Measurements from ENCODE around the gene CCDC142.
A peak's percentile ranks its signal among the peaks of the same experiment; 100 is the strongest.

CCDC142 gene

DNA sequence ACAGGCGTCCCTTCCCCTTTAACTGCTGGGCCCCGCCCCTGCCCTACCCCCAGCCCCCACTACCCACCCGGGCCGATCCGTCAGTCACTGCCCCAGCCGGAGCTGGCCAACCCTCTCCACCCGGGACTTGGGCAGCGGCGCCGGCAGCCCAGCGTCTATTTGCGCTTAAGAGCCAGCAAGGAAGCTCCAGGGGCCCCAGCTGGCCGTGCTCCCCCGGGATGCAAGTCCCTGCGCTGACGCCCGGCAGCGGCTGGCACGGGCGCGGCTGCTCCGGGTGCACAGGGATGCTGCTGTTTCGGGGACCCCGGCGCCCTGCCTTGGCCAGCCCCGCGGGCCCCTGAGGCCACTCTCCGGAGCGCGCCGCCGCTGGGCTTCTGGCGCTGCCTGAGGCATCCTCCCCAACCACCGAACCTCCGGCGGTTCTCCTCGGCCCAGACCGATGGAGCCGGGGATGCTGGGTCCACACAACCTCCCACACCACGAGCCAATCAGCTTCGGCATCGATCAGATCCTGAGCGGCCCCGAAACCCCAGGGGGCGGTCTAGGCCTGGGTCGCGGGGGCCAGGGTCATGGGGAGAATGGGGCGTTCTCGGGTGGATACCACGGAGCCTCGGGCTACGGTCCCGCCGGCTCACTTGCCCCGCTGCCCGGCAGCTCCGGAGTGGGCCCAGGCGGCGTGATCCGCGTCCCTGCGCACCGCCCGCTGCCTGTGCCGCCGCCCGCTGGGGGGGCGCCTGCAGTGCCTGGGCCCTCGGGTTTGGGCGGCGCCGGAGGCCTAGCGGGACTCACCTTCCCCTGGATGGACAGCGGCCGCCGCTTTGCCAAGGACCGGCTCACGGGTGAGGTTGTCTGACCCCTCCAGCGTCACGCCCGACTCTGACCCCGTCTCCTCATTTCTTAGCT is 31.8 kb upstream of the CCDC142 start, which contains the start of gene TLX2:
TLX2 (plus strand) TSS at position 83 of the 903 bp plus-strand sequence; CDS start at position 440, 357 bp downstream.
- no peak for DNase-seq (ENCODE audit: low read depth in 3 of 3, low spot score in 1 of 3)

DNA sequence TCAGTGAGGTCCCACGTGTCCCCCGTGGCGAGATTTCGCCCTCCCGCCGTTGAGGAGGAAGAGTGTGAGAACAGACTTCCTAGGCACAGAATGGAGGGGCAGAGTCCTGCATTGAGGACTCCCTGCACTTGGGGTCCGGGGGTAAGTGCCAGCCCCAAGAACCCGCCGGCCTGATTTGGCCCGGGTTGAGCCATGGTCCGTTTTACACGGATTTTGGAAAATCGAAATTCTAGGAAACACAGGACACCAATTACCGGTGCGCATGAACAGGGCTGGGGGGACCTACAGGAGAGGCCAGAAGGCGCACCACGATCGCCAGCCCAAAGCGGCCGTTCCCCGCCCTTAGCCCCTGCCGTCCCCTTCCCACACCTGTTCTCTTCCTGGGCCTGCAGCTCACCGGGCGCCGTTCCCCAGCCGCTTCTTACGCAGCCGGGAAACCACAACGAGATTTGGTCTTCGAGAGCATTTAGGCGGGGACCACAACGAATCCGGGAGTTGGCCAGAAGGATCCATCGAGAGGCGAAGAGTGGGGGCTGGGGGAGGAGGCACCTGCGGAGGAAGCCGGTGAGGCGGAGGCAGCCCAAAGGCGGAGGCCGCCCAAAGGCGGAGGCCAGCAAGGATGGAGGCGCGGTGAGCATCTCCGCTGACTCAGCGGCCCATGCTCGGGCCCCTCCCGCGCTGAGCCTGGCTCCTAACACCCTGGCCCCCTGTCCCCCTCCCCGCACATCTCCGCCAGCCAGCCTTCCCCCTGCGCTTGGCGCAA is 31.0 kb upstream of the CCDC142 start:
- DNase-seq (ENCODE audit: low read depth in 3 of 3, low spot score in 1 of 3): no peak

DNA sequence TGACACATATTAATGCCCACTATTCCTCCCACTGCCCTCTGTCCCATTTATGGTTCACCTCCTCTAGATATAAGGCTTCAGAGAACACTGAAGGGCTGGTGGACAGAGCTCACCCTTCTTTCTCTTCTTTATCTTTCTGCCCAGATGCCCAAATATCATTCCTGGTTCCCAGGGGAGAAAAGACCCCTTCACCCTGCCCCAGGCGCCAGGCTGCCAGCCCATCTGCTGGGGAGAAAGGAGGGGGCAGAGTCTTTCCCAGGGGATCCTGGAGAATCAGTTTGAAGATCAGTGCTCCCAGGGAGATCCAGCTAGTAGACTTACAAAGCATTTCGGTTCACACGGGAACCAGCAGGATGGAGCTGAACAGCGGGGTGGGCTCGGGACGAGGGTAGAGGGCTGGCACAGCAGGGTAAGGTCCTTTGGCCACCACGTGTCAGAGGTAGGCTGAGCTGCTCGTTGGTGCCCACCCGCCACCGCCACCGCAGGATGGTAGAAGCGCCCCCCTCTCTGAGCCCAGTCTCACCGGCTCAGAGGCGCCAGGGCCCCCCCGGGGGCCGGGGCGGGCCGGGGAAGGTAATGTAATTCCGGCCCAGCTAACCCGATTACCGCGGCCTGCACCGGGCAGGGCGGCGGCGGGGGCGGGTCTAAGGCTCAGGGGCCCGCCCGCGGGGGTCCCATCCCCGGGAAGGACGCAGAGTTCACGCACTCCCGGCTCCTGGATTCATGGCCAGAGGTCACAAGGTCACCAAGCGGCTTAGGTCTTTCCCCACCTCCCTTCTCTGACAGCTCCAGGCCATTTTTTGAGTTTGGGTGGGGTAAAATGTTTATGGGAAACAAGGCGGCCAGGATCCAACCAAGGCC is 30.2 kb upstream of the CCDC142 start:
- DNase-seq (ENCODE audit: low read depth in 3 of 3, low spot score in 1 of 3): no peak

DNA sequence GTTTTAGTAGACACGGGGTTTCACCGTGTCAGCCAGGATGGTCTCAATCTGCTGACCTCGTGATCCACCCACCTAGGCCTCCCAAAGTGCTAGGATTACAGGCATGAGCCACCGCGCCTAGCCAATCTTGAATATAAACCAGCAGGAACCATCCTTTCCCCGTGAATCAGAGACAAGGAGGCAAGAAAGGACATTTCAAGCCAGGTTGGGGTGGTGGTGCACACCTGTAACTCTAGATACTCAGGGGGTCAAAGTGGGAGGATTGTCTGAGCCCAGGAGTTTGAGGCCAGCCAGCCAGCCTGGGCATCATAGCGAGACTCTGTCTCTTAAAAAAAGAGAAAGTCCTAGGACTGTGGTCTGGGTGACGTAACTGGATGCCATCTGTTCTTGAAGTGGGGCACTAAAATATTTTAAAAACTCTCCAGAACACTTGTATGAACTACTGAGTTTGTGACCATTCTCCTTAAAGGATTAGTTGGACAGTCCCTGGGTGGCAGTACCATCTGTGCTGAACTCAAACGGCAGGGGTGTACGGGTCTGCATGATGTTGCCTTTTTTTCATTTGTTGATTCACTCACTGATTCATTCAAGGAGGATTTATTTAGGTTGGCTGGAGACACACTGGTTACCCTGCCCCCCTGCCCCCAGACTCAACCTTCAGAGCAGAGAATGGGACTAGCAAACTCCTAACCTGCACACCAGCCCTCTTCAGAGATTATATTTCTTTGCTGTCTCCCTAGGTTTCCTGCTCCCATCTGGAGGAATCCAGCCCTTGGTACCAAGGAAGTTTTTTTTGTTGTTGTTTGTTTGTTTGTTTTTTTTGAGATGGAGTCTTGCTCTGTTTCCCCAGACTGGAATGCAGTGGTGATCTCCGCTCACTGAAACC is 28.5 kb upstream of the CCDC142 start:
- DNase-seq (ENCODE audit: low read depth in 3 of 3, low spot score in 1 of 3): no peak

DNA sequence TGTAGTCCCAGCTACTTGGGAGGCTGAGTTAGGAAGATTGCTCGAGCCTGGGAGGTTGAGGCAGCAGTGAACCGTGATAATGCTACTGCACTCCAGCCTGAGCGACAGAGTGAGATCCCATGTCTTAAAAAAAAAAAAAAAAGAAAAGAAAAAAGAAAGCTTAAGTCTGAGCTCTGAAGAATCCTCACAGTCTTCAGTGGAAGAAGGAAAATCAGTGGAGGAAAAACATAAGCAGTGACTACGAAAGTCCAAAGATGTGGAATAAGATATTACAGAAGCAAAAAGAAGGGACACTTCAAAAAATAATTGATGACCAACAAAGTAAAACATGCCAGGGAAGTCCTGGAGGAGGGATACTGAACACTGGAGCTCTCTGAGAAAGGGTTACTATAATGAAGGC is 27.5 kb upstream of the CCDC142 start:
- no peak for DNase-seq (ENCODE audit: low read depth in 3 of 3, low spot score in 1 of 3)

DNA sequence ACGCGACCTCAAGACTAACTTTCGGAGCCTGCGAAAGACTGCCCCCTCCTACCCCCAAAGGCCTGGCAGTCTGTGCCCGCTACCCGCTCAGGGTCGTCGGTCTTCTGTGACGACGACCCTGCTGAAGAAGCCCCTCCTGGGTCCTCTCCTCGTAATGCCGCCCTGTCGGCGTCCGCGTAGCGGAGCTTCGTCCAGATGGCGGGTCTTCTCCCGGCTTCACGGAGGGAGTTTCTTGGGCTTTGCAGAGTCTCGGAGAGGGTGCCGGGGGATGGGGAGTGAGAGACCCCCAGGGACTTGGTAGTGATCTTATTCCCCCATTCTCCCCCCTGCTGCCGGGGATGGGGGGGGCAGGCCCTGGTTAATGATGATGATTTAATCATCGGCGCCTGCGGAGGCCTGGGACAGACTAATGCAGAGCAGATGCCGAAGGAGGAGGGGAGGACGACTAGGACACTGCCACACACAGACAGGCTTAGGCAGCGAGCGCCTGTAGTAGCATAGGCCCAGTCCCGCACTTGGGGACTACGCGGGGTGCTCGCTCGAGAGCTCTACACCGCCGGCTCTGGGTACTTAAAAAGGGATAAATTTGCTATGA is 25.2 kb upstream of the CCDC142 start:
- no peak for DNase-seq (ENCODE audit: low read depth in 3 of 3, low spot score in 1 of 3)

DNA sequence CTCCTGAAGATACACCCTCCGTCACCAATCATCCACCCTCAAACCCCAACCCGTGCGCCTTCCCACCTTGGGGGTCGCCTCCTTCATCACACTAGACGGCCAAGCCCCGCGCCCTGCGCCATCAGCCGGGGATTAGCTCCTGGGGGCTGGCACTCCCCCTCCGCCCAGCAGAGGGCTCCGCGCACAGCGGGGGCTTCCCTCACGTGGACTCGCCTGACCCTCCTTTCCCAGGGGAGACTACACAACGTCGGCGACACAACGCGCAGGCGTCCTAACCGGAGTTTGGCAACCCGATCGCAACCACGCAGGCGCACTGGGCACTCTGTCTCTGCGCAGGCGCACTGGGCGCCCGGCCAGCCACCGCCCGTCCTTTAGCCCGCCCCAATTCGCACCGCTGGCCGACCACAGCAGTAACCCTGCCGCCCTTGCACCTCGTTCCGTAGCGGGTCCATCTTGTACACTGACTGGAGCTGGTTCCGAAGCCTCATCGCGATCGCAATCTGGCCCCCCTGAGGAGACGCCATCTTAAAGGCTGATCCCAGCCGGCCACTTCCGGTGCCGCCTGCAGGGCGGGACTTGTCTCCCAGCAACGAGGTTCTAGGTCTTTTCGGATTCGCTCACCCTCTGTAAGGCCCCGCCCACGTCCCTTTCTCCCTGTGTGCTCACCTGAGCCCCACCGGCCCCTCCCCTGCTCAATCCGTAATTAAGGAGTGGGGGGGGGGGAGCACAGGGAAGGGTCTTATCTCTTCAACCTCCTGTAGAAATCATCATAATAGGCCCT is 24.5 kb upstream of the CCDC142 start, which contains the start of gene PCGF1:
PCGF1 (minus strand) TSS at position 551 of the 781 bp plus-strand sequence; CDS start at position 524, 27 bp downstream.
- DNase-seq (ENCODE audit: low read depth in 3 of 3, low spot score in 1 of 3): peak; percentile 94 to 99 (median 96)

DNA sequence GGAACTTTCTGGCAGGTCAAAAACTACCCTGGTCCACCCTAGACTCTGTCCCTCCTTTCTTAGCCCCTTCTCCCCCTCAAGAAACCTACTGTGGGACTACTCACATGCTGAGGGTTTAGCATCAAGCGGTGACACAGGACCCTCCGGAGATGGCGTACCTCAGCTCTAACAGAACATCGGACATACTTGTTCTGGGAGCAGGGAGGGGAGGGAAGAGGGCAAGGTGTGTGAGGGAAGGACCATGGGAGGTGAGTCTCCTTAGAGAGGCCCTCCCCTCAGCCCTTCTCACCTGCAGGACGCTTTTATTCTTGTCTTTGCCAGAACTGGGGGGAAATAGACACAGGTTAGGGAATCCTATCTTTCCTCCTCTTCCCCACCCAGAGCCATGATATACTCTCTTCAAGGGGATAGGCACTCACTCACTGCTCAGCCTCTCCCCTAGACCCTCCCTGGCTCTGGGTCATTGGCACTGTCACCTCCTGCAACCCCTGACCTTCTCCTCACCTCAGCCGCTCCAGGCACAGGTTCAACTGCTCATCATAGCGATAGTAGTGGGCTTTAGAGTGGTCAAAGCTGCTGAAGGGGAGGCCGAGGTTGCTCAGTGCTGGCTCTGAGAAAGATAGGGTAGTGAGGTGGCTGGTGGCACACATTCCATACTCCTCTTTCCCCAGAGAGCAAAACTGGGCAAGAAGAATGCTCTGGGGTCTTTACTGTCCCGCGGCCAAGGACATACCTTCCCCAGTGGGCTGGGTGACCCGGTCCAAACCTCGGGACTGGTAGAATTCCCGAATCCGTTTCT is 22.8 kb upstream of the CCDC142 start:
- no peak for DNase-seq (ENCODE audit: low read depth in 3 of 3, low spot score in 1 of 3)

DNA sequence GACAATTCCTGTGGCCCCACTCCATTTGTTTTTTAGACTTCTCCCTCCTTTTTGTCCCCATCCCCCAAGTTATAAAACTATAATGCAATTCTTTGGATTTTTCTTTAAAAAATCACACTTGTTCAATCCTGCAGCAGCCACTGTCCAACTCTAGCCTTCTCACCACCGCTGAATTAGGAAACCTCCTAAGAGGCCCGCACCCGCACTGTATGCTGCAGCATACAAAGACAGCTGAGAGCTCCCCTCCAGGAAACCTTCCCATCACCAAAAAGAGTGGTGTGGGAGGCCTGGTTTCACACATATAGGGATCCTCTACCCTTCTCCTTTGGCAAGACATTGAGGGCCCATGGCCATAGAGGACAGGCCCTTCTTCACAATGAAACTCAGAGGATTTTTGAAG is 21.8 kb upstream of the CCDC142 start:
- DNase-seq (ENCODE audit: low read depth in 3 of 3, low spot score in 1 of 3): no peak

DNA sequence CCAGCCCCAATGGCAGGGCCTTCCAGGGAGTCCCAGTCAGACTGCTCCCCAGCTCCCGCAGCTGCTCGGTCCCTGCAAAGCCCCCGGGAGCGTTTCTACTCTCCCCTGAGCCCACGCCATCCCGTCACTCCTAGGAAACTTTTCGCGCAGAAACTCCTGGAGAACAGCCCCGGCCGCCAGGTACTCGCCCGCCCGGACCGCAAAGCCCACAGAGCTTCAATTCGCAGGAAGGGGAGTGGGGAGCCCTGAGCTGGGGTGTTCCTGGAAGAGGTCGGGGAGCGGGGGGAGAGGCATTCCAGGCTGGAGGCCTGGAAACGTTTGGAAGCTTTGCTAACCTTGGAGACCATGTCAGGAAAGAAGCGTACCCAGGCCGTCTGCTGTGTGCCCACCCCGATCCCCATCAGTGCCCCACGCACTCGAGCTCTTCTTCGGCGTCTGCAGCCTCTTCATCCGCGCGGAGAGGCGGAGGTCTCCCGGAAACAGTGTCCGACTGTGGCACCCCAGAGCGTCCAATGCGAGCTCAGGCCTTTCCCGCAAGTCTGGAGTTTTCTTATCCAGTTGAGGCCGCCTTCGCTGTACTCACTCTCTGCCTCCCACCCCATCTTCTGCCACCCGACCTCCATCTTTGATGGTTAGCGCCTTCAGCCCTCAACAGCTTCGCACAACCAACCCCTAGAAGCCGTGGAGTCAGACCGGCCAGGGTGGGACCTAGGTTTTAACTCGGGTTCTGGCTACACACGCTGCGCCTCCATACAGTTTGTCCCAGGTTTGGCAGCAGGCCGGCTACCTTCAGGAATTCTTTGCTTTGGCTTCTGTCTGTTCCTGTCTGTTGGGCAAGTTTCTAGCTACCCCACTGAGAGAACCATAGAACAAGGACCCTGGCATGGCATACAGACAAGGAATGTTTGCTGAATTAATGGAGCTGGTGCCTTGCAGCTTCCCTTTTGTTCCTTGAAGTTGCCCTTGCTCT is 21.0 kb upstream of the CCDC142 start:
- no peak for DNase-seq (ENCODE audit: low read depth in 3 of 3, low spot score in 1 of 3)

DNA sequence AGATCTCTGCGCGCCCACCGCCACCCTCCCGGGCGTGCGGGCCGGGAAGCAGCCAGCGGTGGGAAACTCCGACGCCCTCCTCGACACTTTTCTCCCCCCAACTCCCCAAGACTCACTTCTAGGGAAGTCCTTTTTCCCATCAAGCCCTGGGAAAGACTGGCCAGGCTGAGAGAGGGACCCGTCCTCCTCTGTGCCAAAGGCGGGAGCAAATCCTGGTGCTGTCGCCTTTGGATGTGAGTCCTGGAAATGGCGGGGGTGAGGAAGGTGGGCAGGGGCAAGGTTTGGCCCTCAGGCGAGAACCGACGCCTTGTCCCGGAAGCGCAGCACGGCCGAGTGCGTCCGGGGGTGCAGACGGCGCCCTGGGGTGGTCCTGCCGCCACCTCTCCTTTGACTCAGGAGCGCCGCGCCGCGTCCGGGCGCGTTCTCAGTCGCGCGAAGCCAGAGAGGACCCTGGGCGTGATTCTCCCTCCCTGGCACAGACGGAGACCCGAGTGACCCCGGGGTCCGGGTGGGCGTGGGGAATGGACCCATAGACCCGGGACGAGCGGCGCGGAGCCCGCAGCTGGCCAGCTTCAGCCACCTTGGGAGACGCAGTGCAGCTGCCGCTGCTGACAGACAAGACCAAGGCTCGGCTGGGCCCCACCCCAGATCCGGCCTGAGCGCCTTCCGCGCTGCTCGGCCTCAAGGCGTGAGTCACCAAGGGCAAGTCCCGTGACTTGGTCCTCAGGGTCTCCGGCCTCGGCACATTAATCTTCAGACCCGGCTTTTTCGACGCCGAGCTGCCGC is 20.1 kb upstream of the CCDC142 start:
- DNase-seq (ENCODE audit: low read depth in 3 of 3, low spot score in 1 of 3): no peak

DNA sequence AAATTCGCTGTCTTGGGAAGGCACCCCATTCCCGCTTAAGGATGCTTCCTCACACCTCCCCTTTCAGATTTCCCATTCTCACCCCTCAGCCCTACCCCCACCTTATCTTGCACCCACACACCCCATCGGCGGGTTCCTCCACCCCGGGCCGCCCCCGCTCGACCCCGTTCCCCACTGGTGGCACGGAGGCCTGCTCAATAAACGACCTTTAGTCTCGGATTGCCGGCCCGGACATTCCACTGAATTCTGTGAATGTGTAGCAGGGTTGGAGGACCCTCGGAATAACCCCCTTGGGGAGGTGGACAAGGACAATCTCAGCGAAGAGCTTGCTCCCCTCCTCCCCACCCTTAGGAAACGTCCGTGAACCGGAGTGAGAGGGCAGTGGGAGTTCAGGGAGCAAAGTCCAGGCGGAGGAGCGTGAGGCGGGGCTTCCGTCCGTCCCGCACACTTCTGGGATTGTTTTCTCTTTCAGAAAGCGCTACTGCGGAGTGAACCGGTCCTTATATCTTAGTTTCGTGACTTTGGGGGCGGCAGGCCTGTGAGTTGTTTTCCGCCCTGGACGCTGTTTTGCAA is 19.4 kb upstream of the CCDC142 start:
- no peak for DNase-seq (ENCODE audit: low read depth in 3 of 3, low spot score in 1 of 3)

DNA sequence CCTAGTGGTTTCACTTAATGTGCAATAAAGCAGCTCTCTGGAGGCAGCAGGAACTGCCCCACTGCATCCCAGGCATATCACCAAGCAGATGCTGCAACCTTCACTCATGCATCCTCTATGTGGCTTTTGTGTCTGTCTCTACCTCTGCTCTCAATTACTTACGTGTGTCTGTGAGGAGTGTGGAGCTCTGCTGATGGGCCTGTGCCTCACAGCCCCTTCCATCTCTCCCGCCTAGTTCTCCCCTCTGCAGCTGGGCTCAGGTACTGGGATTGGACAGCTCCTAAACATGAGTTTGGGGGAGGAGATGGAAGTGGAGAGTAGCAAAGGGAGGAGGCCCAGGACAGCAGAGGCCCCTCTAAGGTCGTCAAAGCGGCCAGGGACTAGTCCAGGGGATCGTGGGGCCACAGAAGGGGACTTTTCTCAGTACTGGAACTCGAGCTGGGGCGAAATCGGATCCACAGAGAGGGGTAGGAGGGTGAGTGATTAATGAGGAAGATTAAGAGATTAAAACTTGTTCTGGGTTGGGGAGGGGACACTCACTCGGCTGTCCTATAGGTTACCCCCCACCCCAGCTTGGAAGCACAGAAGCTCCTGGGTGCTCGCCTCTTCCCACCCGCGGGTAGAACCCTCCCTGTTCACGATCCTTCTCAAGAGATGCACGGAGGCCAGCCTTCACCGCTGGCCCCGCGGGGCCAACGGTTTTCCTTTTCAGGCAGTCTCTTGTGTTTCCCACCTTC is 18.7 kb upstream of the CCDC142 start:
- no peak for DNase-seq (ENCODE audit: low read depth in 3 of 3, low spot score in 1 of 3)

DNA sequence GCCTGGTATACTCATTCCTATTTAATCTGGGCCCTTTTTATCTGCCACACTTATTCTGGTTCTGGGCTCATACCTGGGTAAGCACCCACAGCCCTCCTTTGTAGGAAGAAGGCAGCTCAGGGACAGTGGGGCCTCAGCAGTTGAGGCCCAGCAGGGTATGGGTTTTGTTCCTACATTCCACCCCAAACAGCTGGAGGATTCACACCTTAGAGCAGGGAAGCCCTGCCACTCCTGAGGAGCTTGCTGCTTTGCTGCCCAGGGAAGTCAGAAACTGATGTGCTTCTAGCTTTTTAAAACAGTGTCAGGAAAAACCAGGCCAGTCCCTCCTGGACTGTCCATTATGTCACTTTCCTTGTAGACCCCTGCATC is 17.8 kb upstream of the CCDC142 start:
- no peak for DNase-seq (ENCODE audit: low read depth in 3 of 3, low spot score in 1 of 3)

DNA sequence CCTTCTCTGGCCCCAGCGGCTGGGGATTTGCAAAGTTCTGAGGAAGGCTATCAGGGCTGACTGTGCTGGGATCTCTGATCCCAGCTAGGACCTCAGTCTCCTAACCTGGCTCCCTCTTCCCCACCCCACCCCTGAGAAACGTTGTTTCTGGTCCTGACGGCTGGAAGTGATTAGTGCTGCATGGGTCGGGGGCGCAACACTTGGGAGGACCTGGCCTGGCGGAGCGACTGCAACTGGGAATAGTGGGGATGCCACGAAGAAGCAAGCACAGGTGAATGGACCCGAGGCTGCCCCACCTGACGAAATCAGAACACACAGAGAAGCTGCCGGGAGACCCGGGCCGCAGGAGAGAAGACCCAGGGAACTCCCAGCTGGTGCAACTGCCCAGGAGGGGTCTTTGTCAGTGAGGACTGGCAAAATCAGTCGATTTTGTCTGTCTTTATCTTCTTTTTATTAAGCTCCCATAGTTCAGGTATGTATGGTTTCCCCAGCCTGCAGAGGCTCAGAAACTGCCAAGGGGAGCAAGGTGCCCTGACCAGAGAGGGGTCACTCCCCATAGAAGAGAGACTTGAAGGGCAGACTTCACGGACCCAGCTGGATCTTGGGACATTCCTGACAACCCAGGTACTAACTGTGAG is 17.3 kb upstream of the CCDC142 start:
- no peak for DNase-seq (ENCODE audit: low read depth in 3 of 3, low spot score in 1 of 3)
